Astrocyte (in vitro differentiated cells and primary cell): ENCODE data around the gene TENM3. TPM values are rescaled to one million over a fixed set of nuclear protein-coding genes. Genes with fewer than 3 reads are reported as not detected.

ENCODE experiments used
- DNase-seq: peaks from one replicate; pipeline ENCODE4 v3.0.0-alpha.2; 2010; ENCODE audit warnings: low read depth
- FAIRE-seq: peaks from 2 replicates; lab custom pipeline; 2011; peaks lifted over from hg19 to GRCh38; lab: Jason Lieb, UNC
- H2AFZ ChIP-seq: 2 replicates; pipeline ENCODE4 v1.6.0; 2012; ENCODE audit warnings: low read depth, low read length, inconsistent platforms
- H3K27ac ChIP-seq: 2 replicates; pipeline ENCODE4 v1.5.1; 2011; ENCODE audit warnings: low read depth, low read length, inconsistent platforms
- H3K27me3 ChIP-seq: 2 replicates; pipeline ENCODE4 v1.6.0; 2011; ENCODE audit warnings: low read length, inconsistent platforms; ENCODE audit not compliant: insufficient read depth
- H3K36me3 ChIP-seq: 2 replicates; pipeline ENCODE4 v1.5.1; 2011; ENCODE audit warnings: low read length, inconsistent platforms; ENCODE audit not compliant: insufficient read depth
- H3K4me1 ChIP-seq: 2 replicates; pipeline ENCODE4 v1.5.1; 2011; ENCODE audit warnings: low read length, inconsistent platforms; ENCODE audit not compliant: insufficient read depth
- H3K4me2 ChIP-seq: 2 replicates; pipeline ENCODE4 v1.6.0; 2012; ENCODE audit warnings: low read length, inconsistent platforms
- H3K4me3 ChIP-seq: 2 replicates; pipeline ENCODE4 v1.5.1; 2011; ENCODE audit warnings: low read depth, mild to moderate bottlenecking, low read length, inconsistent platforms; ENCODE audit not compliant: insufficient read depth
- H3K79me2 ChIP-seq: 2 replicates; pipeline ENCODE4 v1.6.0; 2012; ENCODE audit warnings: mild to moderate bottlenecking, low read length, inconsistent platforms; ENCODE audit not compliant: insufficient read depth
- H3K9ac ChIP-seq: 2 replicates; pipeline ENCODE4 v1.6.0; 2012; ENCODE audit warnings: mild to moderate bottlenecking, low read length, inconsistent platforms
- H3K9me3 ChIP-seq: 2 replicates; pipeline ENCODE4 v1.5.1; 2012; ENCODE audit warnings: low read depth, mild to moderate bottlenecking, low read length, inconsistent platforms; ENCODE audit not compliant: insufficient read depth
- H4K20me1 ChIP-seq: 2 replicates; pipeline ENCODE4 v1.6.0; 2012; ENCODE audit warnings: low read length, inconsistent platforms; ENCODE audit not compliant: insufficient read depth
- H3K27ac Mint-ChIP-seq: one replicate; pipeline ENCODE4 v1.8.0; 2021; ENCODE audit warnings: mild to moderate bottlenecking, mixed read lengths; ENCODE audit not compliant: unreplicated experiment
- H3K27me3 Mint-ChIP-seq: one replicate; pipeline ENCODE4 v1.8.0; 2021; ENCODE audit warnings: low read depth, mixed read lengths; ENCODE audit not compliant: unreplicated experiment
- H3K36me3 Mint-ChIP-seq: one replicate; pipeline ENCODE4 v1.8.0; 2021; ENCODE audit warnings: low read depth, mixed read lengths; ENCODE audit not compliant: unreplicated experiment
- H3K4me1 Mint-ChIP-seq: one replicate; pipeline ENCODE4 v1.8.0; 2021; ENCODE audit warnings: low read depth, mixed read lengths; ENCODE audit not compliant: unreplicated experiment
- H3K4me3 Mint-ChIP-seq: one replicate; pipeline ENCODE4 v1.8.0; 2021; ENCODE audit warnings: mild to moderate bottlenecking, moderate library complexity, mixed read lengths; ENCODE audit not compliant: unreplicated experiment
- H3K9me3 Mint-ChIP-seq: one replicate; pipeline ENCODE4 v1.8.0; 2021; ENCODE audit warnings: mild to moderate bottlenecking, mixed read lengths; ENCODE audit not compliant: unreplicated experiment
- EZH2 ChIP-seq: IDR thresholded peaks from 2 replicates; pipeline ENCODE4 v1.6.1; 2012; ENCODE audit warnings: mild to moderate bottlenecking, low read length, inconsistent platforms; ENCODE audit not compliant: insufficient read depth
- total RNA-seq: library from RNA; stranded (reverse); gene quantifications from 2 replicates; pipeline ENCODE4 v1.2.1, GENCODE V29; 2021
- TF ChIP-seq, protein P1 (sequence below): IDR thresholded peaks from 2 replicates; pipeline ENCODE4 v1.5.1; 2011; ENCODE audit warnings: low read depth, mild to moderate bottlenecking, inconsistent platforms, low read length, moderate library complexity; ENCODE audit not compliant: insufficient read depth

The TENM3 gene
- total RNA-seq, 1 donor from 2014 or later: 127 TPM

DNA sequence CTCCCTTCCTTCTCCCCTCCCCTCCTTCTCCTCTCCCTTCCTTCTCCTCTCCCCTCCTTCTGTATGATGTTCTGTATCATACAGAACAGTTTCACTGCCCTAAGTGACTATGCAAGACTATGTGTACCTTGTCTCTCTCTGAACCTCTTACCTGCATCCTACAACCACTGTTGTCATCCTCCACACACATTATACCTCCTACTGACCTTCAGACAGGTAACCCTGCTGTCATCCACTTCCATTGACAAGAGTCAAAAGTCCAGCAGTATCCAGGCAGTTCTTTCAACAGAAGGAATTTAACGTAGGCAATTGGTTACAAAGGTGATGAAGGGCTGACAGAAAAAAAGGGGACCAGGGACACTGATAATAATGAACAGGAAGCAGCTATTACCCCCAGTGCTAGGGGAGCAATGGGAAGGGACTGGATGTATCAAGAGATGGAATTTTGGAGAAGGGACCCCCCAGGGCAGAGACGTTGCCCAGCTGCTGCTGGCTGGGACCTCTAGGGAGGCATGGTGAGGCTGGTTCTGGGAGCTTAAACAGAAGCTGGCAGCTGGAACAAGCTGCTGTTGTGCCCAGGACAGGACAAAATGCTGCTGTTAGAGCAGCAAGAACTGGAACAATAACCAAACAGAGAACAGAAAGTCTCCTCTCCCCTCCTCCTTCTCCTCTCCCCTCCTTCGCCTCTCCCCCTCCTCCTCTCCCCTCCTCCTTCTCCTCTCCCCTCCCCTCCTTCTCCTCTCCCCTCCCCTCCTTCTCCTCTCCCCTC, 589.3 kb downstream of the TENM3 start:
- H3K27me3 Mint-ChIP-seq: peaks cover 53% of the 10 kb centered on the region
- no peak overlapping the region for H3K4me3 Mint-ChIP-seq
- no peak overlapping the region for H3K27ac ChIP-seq
- no peak overlapping the region for H3K4me3 ChIP-seq
- no peaks in the 10 kb centered on the region for H3K4me1 Mint-ChIP-seq
- H3K27ac Mint-ChIP-seq: no peak overlapping the region
- H3K79me2 ChIP-seq: no peaks in the 10 kb centered on the region
- no peaks in the 10 kb centered on the region for H3K4me1 ChIP-seq
- no peak overlapping the region for H2AFZ ChIP-seq
- no peak for DNase-seq
- no peaks in the 10 kb centered on the region for H3K36me3 ChIP-seq
- peaks cover 8% of the 10 kb centered on the region for H3K9me3 Mint-ChIP-seq
- FAIRE-seq: no peak
- no peaks in the 10 kb centered on the region for H3K36me3 Mint-ChIP-seq
- H3K27me3 ChIP-seq: peaks cover 18% of the 10 kb centered on the region
- no peak for TF ChIP-seq EZH2
- TF ChIP-seq, protein P1, sequence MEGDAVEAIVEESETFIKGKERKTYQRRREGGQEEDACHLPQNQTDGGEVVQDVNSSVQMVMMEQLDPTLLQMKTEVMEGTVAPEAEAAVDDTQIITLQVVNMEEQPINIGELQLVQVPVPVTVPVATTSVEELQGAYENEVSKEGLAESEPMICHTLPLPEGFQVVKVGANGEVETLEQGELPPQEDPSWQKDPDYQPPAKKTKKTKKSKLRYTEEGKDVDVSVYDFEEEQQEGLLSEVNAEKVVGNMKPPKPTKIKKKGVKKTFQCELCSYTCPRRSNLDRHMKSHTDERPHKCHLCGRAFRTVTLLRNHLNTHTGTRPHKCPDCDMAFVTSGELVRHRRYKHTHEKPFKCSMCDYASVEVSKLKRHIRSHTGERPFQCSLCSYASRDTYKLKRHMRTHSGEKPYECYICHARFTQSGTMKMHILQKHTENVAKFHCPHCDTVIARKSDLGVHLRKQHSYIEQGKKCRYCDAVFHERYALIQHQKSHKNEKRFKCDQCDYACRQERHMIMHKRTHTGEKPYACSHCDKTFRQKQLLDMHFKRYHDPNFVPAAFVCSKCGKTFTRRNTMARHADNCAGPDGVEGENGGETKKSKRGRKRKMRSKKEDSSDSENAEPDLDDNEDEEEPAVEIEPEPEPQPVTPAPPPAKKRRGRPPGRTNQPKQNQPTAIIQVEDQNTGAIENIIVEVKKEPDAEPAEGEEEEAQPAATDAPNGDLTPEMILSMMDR: no peak
- no peaks in the 10 kb centered on the region for H4K20me1 ChIP-seq
- peaks cover 3% of the 10 kb centered on the region for H3K9me3 ChIP-seq
- H3K9ac ChIP-seq: no peak overlapping the region
- H3K4me2 ChIP-seq: no peak overlapping the region

GRCh38 chr4:182835006-182835740, 592.0 kb downstream of the TENM3 start:
- FAIRE-seq: no peak
- Histone ChIP-seq H4K20me1 (no peaks in the 10 kb centered on the region), H2AFZ (no peak overlapping the region), H3K27ac (no peak overlapping the region), H3K4me3 (no peak overlapping the region), H3K79me2 (no peaks in the 10 kb centered on the region), H3K4me1 (no peaks in the 10 kb centered on the region), H3K4me2 (no peak overlapping the region), H3K9me3 (peaks cover 3% of the 10 kb centered on the region), H3K36me3 (no peaks in the 10 kb centered on the region), H3K9ac (no peak overlapping the region), H3K27me3 (peaks cover 16% of the 10 kb centered on the region)
- no peaks in the 10 kb centered on the region for H3K4me1 Mint-ChIP-seq
- no peak overlapping the region for H3K27ac Mint-ChIP-seq
- H3K9me3 Mint-ChIP-seq: peaks cover 8% of the 10 kb centered on the region
- DNase-seq: no peak
- no peak overlapping the region for H3K4me3 Mint-ChIP-seq
- H3K36me3 Mint-ChIP-seq: no peaks in the 10 kb centered on the region
- peaks cover 36% of the 10 kb centered on the region for H3K27me3 Mint-ChIP-seq
- TF ChIP-seq, protein P1: no peak
- no peak for TF ChIP-seq EZH2

- no peak overlapping the region for H2AFZ ChIP-seq
- no peaks in the 10 kb centered on the region for H3K36me3 ChIP-seq
- H3K27me3 ChIP-seq: no peaks in the 10 kb centered on the region
- Mint-ChIP-seq H3K4me1 (no peaks in the 10 kb centered on the region), H3K27me3 (peaks cover 32% of the 10 kb centered on the region), H3K36me3 (peaks cover 2% of the 10 kb centered on the region), H3K9me3 (peaks cover 5% of the 10 kb centered on the region), H3K4me3 (no peak overlapping the region), H3K27ac (no peak overlapping the region)
- no peak overlapping the region for H3K27ac ChIP-seq
- FAIRE-seq (no peak), DNase-seq (no peak)
- TF ChIP-seq, protein P1: no peak
- TF ChIP-seq EZH2: no peak
- H3K4me1 ChIP-seq: no peaks in the 10 kb centered on the region
- H3K9me3 ChIP-seq: no peaks in the 10 kb centered on the region
- H4K20me1 ChIP-seq: no peaks in the 10 kb centered on the region
- H3K4me2 ChIP-seq: no peak overlapping the region
- H3K9ac ChIP-seq: no peak overlapping the region
- H3K4me3 ChIP-seq: no peak overlapping the region
- no peaks in the 10 kb centered on the region for H3K79me2 ChIP-seq
These were observed 594.6 kb downstream of the TENM3 start for GRCh38 chr4:182837831-182838230.
